Measurements from ENCODE around the gene MAL. TPM values are rescaled to one million over a fixed set of nuclear protein-coding genes. Genes with fewer than 3 reads are reported as not detected.

Gene MAL
- total and polyA plus RNA-seq, 2 of the 13 experiments (the other 11 are each of a cell fraction or from before 2014, with no cell fraction given), result not detected

DNA sequence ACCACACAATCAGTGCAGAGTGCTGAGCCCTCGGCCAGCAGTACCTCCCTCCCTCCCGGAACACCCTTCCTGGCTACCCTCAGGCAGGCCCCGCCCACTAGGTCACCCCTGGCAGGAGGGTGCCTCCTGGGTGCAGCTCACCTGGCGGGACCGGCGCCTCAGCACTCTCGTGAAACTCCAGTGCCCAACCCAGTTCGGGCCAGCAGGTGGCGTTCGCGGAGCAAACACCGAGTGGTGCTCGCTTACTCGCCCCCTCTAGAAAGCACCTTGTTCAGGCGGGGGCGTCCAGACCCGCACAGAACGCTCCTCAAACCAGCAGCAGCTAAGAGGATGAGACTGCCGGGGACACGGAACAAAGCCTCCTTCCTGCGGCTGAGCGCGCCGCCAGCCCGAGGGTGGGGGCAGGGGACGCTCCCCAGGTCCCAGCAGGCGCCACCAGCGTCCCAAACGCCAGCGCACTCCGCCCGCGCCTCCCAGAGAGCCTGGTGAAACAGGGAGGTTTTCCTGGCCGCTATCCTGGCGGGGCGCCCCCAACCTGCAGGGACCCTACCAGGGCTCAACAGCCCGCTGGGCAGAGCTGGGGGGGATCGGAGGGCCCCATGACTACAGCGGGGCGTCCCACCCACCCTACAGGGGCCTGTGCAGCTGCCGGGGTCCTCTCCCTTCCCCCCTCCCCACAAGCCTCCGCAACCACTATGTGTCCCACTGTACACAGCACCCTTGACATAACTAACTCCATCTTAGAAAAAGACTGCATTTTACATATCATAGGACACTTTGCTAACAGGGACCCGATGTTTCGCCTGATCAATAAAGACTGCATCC, 51.4 kb downstream of the MAL start (continued):
- TF ChIP-seq, protein P1, sequence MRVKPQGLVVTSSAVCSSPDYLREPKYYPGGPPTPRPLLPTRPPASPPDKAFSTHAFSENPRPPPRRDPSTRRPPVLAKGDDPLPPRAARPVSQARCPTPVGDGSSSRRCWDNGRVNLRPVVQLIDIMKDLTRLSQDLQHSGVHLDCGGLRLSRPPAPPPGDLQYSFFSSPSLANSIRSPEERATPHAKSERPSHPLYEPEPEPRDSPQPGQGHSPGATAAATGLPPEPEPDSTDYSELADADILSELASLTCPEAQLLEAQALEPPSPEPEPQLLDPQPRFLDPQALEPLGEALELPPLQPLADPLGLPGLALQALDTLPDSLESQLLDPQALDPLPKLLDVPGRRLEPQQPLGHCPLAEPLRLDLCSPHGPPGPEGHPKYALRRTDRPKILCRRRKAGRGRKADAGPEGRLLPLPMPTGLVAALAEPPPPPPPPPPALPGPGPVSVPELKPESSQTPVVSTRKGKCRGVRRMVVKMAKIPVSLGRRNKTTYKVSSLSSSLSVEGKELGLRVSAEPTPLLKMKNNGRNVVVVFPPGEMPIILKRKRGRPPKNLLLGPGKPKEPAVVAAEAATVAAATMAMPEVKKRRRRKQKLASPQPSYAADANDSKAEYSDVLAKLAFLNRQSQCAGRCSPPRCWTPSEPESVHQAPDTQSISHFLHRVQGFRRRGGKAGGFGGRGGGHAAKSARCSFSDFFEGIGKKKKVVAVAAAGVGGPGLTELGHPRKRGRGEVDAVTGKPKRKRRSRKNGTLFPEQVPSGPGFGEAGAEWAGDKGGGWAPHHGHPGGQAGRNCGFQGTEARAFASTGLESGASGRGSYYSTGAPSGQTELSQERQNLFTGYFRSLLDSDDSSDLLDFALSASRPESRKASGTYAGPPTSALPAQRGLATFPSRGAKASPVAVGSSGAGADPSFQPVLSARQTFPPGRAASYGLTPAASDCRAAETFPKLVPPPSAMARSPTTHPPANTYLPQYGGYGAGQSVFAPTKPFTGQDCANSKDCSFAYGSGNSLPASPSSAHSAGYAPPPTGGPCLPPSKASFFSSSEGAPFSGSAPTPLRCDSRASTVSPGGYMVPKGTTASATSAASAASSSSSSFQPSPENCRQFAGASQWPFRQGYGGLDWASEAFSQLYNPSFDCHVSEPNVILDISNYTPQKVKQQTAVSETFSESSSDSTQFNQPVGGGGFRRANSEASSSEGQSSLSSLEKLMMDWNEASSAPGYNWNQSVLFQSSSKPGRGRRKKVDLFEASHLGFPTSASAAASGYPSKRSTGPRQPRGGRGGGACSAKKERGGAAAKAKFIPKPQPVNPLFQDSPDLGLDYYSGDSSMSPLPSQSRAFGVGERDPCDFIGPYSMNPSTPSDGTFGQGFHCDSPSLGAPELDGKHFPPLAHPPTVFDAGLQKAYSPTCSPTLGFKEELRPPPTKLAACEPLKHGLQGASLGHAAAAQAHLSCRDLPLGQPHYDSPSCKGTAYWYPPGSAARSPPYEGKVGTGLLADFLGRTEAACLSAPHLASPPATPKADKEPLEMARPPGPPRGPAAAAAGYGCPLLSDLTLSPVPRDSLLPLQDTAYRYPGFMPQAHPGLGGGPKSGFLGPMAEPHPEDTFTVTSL (CRISPR knock-in tag; IDR thresholded peaks at IDR 0.05; ENCODE audit: borderline replicate concordance), result no peak
- TF ChIP-seq ARNT2 (CRISPR knock-in tag; IDR thresholded peaks at IDR 0.05; ENCODE audit: low read depth) (no peak), FIP1L1 (IDR thresholded peaks at IDR 0.05; ENCODE audit: borderline replicate concordance, insufficient read depth, low read depth, low read length) (no peak), MATR3 (CRISPR knock-in tag; IDR thresholded peaks at IDR 0.05) (no peak), CENPX (CRISPR knock-in tag; IDR thresholded peaks at IDR 0.05) (no peak), ZNF720 (CRISPR knock-in tag; IDR thresholded peaks at IDR 0.05) (no peak), KAT8 (CRISPR knock-in tag; IDR thresholded peaks at IDR 0.05) (0 out of 2 replicates have a peak, but pooled peaks have one; percentile 44), ZNF138 (CRISPR knock-in tag; IDR thresholded peaks at IDR 0.05; ENCODE audit: low read depth) (no peak), ZFY (CRISPR knock-in tag; IDR thresholded peaks at IDR 0.05) (0 out of 2 replicates have a peak, but pooled peaks have one; percentile 12), CREM (IDR thresholded peaks at IDR 0.05) (no peak), CREM (CRISPR knock-in tag; IDR thresholded peaks at IDR 0.05) (no peak), ZNF879 (CRISPR knock-in tag; IDR thresholded peaks at IDR 0.05) (no peak), ZNF274 (CRISPR knock-in tag; IDR thresholded peaks at IDR 0.05) (no peak), ZNF33A (CRISPR knock-in tag; IDR thresholded peaks at IDR 0.05; ENCODE audit: borderline replicate concordance) (no peak), BORCS8-MEF2B (CRISPR knock-in tag; IDR thresholded peaks at IDR 0.05) (0 out of 2 replicates have a peak, but pooled peaks have one; percentile 52), ZNF460 (CRISPR knock-in tag; IDR thresholded peaks at IDR 0.05; ENCODE audit: borderline replicate concordance) (no peak), XRCC5 (optimal IDR thresholded peaks at IDR 0.05; ENCODE audit: low read length) (peak; percentile 98), MED13 (CRISPR knock-in tag; IDR thresholded peaks at IDR 0.05) (no peak), ZNF329 (CRISPR knock-in tag; IDR thresholded peaks at IDR 0.05; ENCODE audit: low read depth) (no peak), FOXK2 (IDR thresholded peaks at IDR 0.05) (no peak)
- TF ChIP-seq, protein P2, sequence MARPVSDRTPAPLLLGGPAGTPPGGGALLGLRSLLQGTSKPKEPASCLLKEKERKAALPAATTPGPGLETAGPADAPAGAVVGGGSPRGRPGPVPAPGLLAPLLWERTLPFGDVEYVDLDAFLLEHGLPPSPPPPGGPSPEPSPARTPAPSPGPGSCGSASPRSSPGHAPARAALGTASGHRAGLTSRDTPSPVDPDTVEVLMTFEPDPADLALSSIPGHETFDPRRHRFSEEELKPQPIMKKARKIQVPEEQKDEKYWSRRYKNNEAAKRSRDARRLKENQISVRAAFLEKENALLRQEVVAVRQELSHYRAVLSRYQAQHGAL (CRISPR knock-in tag; IDR thresholded peaks at IDR 0.05; ENCODE audit: not compliant biosample characterization), result no peak
- TF ChIP-seq, protein P3, sequence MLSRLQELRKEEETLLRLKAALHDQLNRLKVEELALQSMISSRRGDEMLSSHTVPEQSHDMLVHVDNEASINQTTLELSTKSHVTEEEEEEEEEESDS (CRISPR knock-in tag; IDR thresholded peaks at IDR 0.05; ENCODE audit: borderline replicate concordance), result no peak
- TF ChIP-seq, protein P4, sequence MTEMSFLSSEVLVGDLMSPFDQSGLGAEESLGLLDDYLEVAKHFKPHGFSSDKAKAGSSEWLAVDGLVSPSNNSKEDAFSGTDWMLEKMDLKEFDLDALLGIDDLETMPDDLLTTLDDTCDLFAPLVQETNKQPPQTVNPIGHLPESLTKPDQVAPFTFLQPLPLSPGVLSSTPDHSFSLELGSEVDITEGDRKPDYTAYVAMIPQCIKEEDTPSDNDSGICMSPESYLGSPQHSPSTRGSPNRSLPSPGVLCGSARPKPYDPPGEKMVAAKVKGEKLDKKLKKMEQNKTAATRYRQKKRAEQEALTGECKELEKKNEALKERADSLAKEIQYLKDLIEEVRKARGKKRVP (CRISPR knock-in tag; IDR thresholded peaks at IDR 0.05), result no peak

Data from HepG2 (cell line).